AG04450 (cell line): ENCODE data around the gene FAM221B. TPM values are rescaled to one million over a fixed set of nuclear protein-coding genes. Genes with fewer than 3 reads are reported as not detected.
A peak's percentile ranks its signal among the peaks of the same experiment; 100 is the strongest.

Experiments
- CTCF ChIA-PET: fragments of 300-600, 350-600 bp; formaldehyde crosslinking; extraction: SDS; loops from one replicate; lab custom pipeline; 2022; ENCODE audit warnings: antibody characterized with exemption, inconsistent platforms; lab: Charles Lee
- POLR2A ChIA-PET: fragments of 350-600 bp; formaldehyde crosslinking; extraction: SDS; loops from one replicate; lab custom pipeline; 2021; ENCODE audit warnings: antibody characterized with exemption, inconsistent platforms; lab: Yijun Ruan, JAX
- DNase-seq: peaks from one replicate; pipeline ENCODE4 v3.0.0-alpha.2; 2011; ENCODE audit warnings: low read depth, low spot score
- H3K27ac ChIP-seq: one replicate; pipeline ENCODE4 v1.5.1; 2012; ENCODE audit warnings: low read depth, low read length, control low read depth
- H3K27me3 ChIP-seq: one replicate; pipeline ENCODE4 v1.6.0; 2012; ENCODE audit warnings: low read length; ENCODE audit not compliant: control insufficient read depth, insufficient read depth
- H3K4me3 ChIP-seq: 2 replicates; pipeline ENCODE4 v1.5.1; 2011; ENCODE audit warnings: mild to moderate bottlenecking, low read depth, low read length, control low read depth
- H3K9me3 ChIP-seq: 2 replicates; pipeline ENCODE4 v1.5.1; 2012; ENCODE audit warnings: low read length; ENCODE audit not compliant: control insufficient read depth, insufficient read depth
- CTCF ChIP-seq: IDR thresholded peaks from 2 replicates; pipeline ENCODE4 v1.5.1; 2011; ENCODE audit warnings: low read depth, low read length, control low read depth, inconsistent platforms
- polyA plus RNA-seq: library from polyadenylated mRNA; depleted of rRNA; stranded (reverse); fragments of >200 nt; gene quantifications from 2 replicates; pipeline ENCODE4 v1.2.3, GENCODE V29; 2011

The FAM221B gene
- polyA plus RNA-seq, 1 experiment: not detected

GRCh38 chr9:35839926-35840325, 11.4 kb upstream of the FAM221B start:
- CTCF ChIA-PET: interaction anchor here (1.1 to 1.4 kb wide), 2 partner anchors 42 to 49 kb away, joined by 3 to 4 read pairs; no protein-coding TSS in a partner anchor
- Histone ChIP-seq H3K27me3 (no peaks in the 10 kb centered on the region), H3K27ac (no peak overlapping the region), H3K4me3 (no peak overlapping the region), H3K9me3 (no peaks in the 10 kb centered on the region; the same call in 1 of the 2 replicates)
- DNase-seq: no peak
- TF ChIP-seq CTCF: no peak
- POLR2A ChIA-PET: no interaction called here

- no peak for DNase-seq
- Histone ChIP-seq H3K27me3 (no peaks in the 10 kb centered on the region), H3K9me3 (no peaks in the 10 kb centered on the region; the same call in 1 of the 2 replicates), H3K4me3 (no peak overlapping the region), H3K27ac (no peak overlapping the region)
- ChIA-PET POLR2A (no interaction called here), CTCF (interaction anchor here (1.8 kb wide), 1 partner anchor 11 kb away, joined by 9 read pairs; no protein-coding TSS in a partner anchor)
- no peak for TF ChIP-seq CTCF
Measured at GRCh38 chr9:35836595-35836994, 8.1 kb upstream of the FAM221B start.

GRCh38 chr9:35835766-35836165, 7.2 kb upstream of the FAM221B start:
- Histone ChIP-seq H3K9me3 (no peaks in the 10 kb centered on the region), H3K4me3 (no peak overlapping the region), H3K27me3 (no peaks in the 10 kb centered on the region), H3K27ac (no peak overlapping the region)
- DNase-seq: no peak
- ChIA-PET CTCF (interaction anchor here (1.8 kb wide), 1 partner anchor 10 kb away, joined by 9 read pairs; no protein-coding TSS in a partner anchor), POLR2A (no interaction called here)
- no peak for TF ChIP-seq CTCF

GRCh38 chr9:35835216-35835632, 6.7 kb upstream of the FAM221B start:
- CTCF ChIA-PET: no interaction called here
- POLR2A ChIA-PET: no interaction called here

More at GRCh38 chr9:35835216-35835632, 6.7 kb upstream of the FAM221B start:
- Histone ChIP-seq H3K27ac (no peak overlapping the region), H3K27me3 (no peaks in the 10 kb centered on the region), H3K9me3 (no peaks in the 10 kb centered on the region), H3K4me3 (no peak overlapping the region)
- no peak for DNase-seq
- TF ChIP-seq CTCF: peak; percentile 23
